Muscle of back (tissue), 11 donors: Measurements from ENCODE around the gene ZIC3. TPM values are rescaled to one million over a fixed set of nuclear protein-coding genes. Genes with fewer than 3 reads are reported as not detected.
A peak's percentile ranks its signal among the peaks of the same experiment; 100 is the strongest.

Experiments
- DNase-seq, 3 donors: peaks; one replicate each; pipeline versions ENCODE4 v3.0.0 to v3.0.0-alpha.2; 2013
- polyA plus RNA-seq, 10 donors: library from polyadenylated mRNA; unstranded; fragments of 120-200 nt; gene quantifications; one replicate each; pipeline ENCODE4 v1.2.1, GENCODE V29; 2013; ENCODE audit not compliant: insufficient read length in 10 of 10

Gene ZIC3
- polyA plus RNA-seq, 10 donors = 0.04 to 2.6 (median 1.1) TPM

- DNase-seq = no peak
Observed at GRCh38 chrX:137573324-137574101, 7.6 kb downstream of the ZIC3 start.

GRCh38 chrX:137574102-137574783 is 8.3 kb downstream of the ZIC3 start:
- peak in 1 of 3 donors; percentile 30 for DNase-seq

- DNase-seq = no peak
Observed at GRCh38 chrX:137574784-137575293, 8.9 kb downstream of the ZIC3 start.

- DNase-seq = no peak
Observed at GRCh38 chrX:137575596-137576255, 9.8 kb downstream of the ZIC3 start.

- DNase-seq = no peak
Observed at GRCh38 chrX:137587151-137587550, 21.2 kb downstream of the ZIC3 start.

- DNase-seq = no peak
Observed at GRCh38 chrX:137600769-137601168, 34.8 kb downstream of the ZIC3 start.
